Psoas muscle (tissue), 8 donors: ENCODE data around the gene FOXF1. TPM values are rescaled to one million over a fixed set of nuclear protein-coding genes. Genes with fewer than 3 reads are reported as not detected.

Experiments used
- ATAC-seq, 4 donors: fragments of 200-7000 bp; cut with Tn5 transposase; one replicate each; pipeline ENCODE4 v1.9.1; 2020; ENCODE audit warnings: moderate library complexity in 3 of 4, mild to moderate bottlenecking in 2 of 4
- DNase-seq, 2 donors: peaks; one replicate each; pipeline ENCODE4 v3.0.0-alpha.2; 2020
- H3K27ac ChIP-seq: fragments of 200-600 bp; one replicate; pipeline ENCODE4 v1.8.0; 2022
- H3K27me3 ChIP-seq, 3 donors: fragments of 200-600 bp in 1 of 3; one replicate each; pipeline versions ENCODE4 v1.6.1 to v1.8.0; 2013 to 2022; ENCODE audit warnings: low read length in 2 of 3, mild to moderate bottlenecking in 2 of 3, moderate library complexity in 1 of 3; ENCODE audit not compliant: insufficient read depth in 3 of 3
- H3K36me3 ChIP-seq, 2 donors: fragments of 200-600 bp in 1 of 2; one replicate each; pipeline versions ENCODE4 v1.6.1 to v1.8.0; 2013 to 2022; ENCODE audit warnings: low read depth in 1 of 2, mild to moderate bottlenecking in 1 of 2, moderate library complexity in 1 of 2; ENCODE audit not compliant: insufficient read depth in 1 of 2
- H3K4me1 ChIP-seq: fragments of 200-600 bp; one replicate; pipeline ENCODE4 v1.8.0; 2022
- H3K4me3 ChIP-seq: fragments of 200-600 bp; one replicate; pipeline ENCODE4 v1.8.0; 2022; ENCODE audit warnings: mild to moderate bottlenecking
- H3K9me3 ChIP-seq: fragments of 200-600 bp; one replicate; pipeline ENCODE4 v1.8.0; 2022
- WGBS, 3 donors: extraction: QIAGEN DNeasy Blood & Tissue Kit; methylation state at CpG; one replicate each; pipeline versions ENCODE4 v1.1.6 to v1.1.7; 2013; 5-methylcytosine and 5-hydroxymethylcytosine counted together
- intact Hi-C, 2 donors: fragments of 100-400 bp; cut with DNase I; formaldehyde crosslinking; loops; one replicate each; pipeline versions ENCODE4 v1.11.0 to v1.14.2; 2022
- polyA plus RNA-seq, 3 donors: library from polyadenylated mRNA; stranded (reverse); fragments of 200-250 nt; gene quantifications; one replicate each; pipeline ENCODE4 v1.2.3, GENCODE V29; 2013
- total RNA-seq, 4 donors: library from RNA; stranded (reverse); fragmentation: NEBNext Ultra II Directional in 2 of 4; extraction: Animal tissue kit (Norgen Biotek cat#: 25700) in 2 of 4; gene quantifications; one replicate each; pipeline versions ENCODE4 v1.2.1 to v1.2.4, GENCODE V29; 2021 to 2023
- TF ChIP-seq, protein P1 (sequence below): fragments of 200-600 bp; IDR thresholded peaks from one replicate; pipeline ENCODE4 v1.8.0; 2022; ENCODE audit warnings: antibody characterized with exemption
- donor health status: healthy with polysubstance abuse.
- donor health status: DM: no; HTN: no; CAD: no; lungs with moderate emphysema.
- donor health status: Bipolar disorder and iron deficiency.
- donor health status: healthy.
- donor health status: DM: yes; HTN: yes; CAD: no.
- donor health status: DM: no; HTN: no; CAD: no.
- donor health status: DM: no; HTN: no; CAD: no.
- donor health status: DM: yes; HTN: yes; CAD: no.

Gene FOXF1
- total and polyA plus RNA-seq, 7 donors, result 0.01 to 0.12 (median 0.03) TPM; not detected in 2

DNA sequence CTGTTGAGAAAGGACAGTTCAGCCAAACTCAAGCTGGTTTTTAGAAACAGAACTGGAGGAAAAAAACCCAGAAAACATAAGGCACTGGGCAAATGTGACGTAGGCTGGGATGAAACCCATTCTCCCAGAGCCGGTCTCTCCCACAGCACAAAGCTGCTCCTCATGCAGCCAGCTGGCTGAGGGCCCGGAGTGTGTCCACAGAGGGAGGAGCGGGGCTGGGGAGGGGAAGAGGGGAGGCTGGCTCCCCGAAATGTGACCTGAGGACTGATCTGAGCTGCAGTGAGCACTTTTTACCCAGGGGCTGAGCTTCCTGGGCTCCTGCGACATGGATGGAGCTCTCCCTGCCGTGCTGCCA is 20.8 kb downstream of the FOXF1 start:
- Histone ChIP-seq H3K36me3 (peaks cover 0 to 37% of the 10 kb centered on the region in 2 donors), H3K9me3 (no peaks in the 10 kb centered on the region), H3K4me3 (no peak overlapping the region), H3K27me3 (no peaks in the 10 kb centered on the region), H3K4me1 (no peaks in the 10 kb centered on the region), H3K27ac (no peak overlapping the region)
- DNase-seq, result peak in 1 of 2 donors; percentile 55
- ATAC-seq, result no peak
- TF ChIP-seq, protein P1, sequence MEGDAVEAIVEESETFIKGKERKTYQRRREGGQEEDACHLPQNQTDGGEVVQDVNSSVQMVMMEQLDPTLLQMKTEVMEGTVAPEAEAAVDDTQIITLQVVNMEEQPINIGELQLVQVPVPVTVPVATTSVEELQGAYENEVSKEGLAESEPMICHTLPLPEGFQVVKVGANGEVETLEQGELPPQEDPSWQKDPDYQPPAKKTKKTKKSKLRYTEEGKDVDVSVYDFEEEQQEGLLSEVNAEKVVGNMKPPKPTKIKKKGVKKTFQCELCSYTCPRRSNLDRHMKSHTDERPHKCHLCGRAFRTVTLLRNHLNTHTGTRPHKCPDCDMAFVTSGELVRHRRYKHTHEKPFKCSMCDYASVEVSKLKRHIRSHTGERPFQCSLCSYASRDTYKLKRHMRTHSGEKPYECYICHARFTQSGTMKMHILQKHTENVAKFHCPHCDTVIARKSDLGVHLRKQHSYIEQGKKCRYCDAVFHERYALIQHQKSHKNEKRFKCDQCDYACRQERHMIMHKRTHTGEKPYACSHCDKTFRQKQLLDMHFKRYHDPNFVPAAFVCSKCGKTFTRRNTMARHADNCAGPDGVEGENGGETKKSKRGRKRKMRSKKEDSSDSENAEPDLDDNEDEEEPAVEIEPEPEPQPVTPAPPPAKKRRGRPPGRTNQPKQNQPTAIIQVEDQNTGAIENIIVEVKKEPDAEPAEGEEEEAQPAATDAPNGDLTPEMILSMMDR, result no peak
- WGBS, 3 donors, result 66 to 82% (median 80%) methylated on average over 6 to 7 of the region's 7 CpGs
- intact Hi-C loops, result no loop called here

DNA sequence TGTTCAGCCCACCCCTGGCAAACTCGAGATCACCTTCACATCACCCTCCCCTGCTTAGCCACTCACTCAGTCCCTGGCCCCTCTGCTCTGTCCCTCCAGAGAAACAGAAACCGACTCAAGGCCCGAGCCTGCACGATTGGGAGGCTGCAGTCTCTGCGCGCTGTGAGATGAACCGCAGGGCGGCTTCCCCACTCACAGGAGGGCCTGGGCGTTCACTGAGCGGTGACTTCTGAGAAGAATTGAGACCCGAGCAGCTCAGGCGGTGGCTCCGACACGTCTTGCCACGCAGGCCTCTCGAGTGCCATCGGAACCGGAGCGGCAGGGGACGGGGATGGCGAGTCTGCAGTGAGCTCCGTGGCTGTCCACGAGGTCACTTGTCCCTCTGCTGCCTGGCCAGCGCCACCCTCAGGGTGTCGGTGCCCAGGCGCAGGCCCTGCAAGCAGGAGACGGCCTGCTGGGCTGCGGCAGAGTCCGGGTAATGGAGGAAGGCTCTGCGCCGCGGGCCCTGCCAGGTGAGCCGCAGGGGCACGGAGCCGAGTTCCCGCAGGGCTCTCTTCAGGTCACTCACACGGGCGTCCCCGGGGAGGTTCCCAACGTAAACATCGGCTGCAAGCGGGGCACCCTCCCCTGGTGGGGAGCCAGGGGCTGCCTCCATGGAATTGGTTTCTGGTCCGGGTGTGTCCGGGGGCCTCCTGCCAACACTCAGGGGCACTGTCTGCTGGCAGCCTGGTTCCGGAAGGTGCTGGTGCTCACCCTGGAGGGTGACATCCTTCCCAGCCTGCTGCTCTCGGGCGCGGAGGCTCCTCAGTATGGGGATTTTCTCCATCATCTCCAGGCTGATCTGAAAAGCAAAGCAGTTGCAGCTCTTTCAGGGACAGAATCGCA is 21.6 kb downstream of the FOXF1 start:
- no peaks in the 10 kb centered on the region for H3K4me1 ChIP-seq
- no peak for ATAC-seq

DNA sequence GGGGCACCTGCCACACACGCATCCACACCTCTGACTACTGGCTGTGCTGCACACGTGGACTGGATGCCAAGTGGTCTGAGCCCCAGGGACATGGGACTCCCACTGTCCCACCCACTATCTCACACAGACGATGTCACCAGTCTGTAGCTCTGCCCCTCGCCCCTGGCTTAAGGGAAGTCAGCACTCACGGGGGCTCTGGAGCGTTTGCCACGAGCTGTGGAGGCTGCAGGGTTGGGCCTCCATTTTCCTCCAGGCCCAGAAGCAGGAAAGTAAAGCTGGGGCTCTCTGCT is 22.1 kb downstream of the FOXF1 start:
- no peaks in the 10 kb centered on the region for H3K4me1 ChIP-seq
- 91 to 97% (median 97%) methylated on average over 7 of the region's 7 CpGs for WGBS, 3 donors
- no peaks in the 10 kb centered on the region for H3K27me3 ChIP-seq
- no peak overlapping the region for H3K27ac ChIP-seq
- H3K36me3 ChIP-seq, result peaks cover 0 to 50% of the 10 kb centered on the region in 2 donors
- H3K4me3 ChIP-seq, result no peak overlapping the region
- DNase-seq (no peak), ATAC-seq (no peak)
- H3K9me3 ChIP-seq, result no peaks in the 10 kb centered on the region
- intact Hi-C loops, result no loop called here
- TF ChIP-seq, protein P1, result no peak

More for the DNA sequence above, 21.6 kb downstream of the FOXF1 start:
- H3K27ac ChIP-seq, result no peak overlapping the region
- no peak overlapping the region for H3K4me3 ChIP-seq
- intact Hi-C loops, result no loop called here
- DNase-seq, result peak in 1 of 2 donors; percentile 35
- H3K36me3 ChIP-seq, result peaks cover 0 to 45% of the 10 kb centered on the region in 2 donors
- H3K9me3 ChIP-seq, result no peaks in the 10 kb centered on the region
- TF ChIP-seq, protein P1, result no peak
- no peaks in the 10 kb centered on the region for H3K27me3 ChIP-seq
- WGBS, 3 donors, result 93 to 97% (median 96%) methylated on average over 48 to 49 of the region's 49 CpGs

DNA sequence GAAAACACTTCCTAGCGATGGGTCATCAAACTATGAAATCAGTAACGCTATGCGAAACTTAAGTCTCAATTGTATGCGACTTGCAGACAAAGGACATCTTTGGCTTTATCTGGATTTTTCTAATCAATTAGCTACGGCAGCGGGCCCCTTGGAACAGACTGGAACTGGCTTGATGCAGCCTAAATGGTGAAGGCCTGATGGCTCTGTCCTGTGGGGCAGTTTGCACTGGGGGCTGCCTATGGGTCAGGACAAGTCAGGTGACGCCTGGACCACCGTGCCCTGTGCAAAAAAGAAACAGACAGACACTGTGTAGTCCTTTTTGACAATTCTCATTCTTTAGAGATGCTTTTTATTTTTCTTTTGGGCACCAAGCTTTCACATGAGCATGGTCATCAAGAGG is 22.7 kb downstream of the FOXF1 start:
- peaks cover 0 to 56% of the 10 kb centered on the region in 2 donors for H3K36me3 ChIP-seq
- DNase-seq, result no peak
- H3K27me3 ChIP-seq, result no peaks in the 10 kb centered on the region
- 91 to 96% (median 93%) methylated on average over 8 of the region's 8 CpGs for WGBS, 3 donors
- no peaks in the 10 kb centered on the region for H3K4me1 ChIP-seq
- TF ChIP-seq, protein P1, result no peak
- intact Hi-C loops, result no loop called here
- H3K27ac ChIP-seq, result no peak overlapping the region
- no peaks in the 10 kb centered on the region for H3K9me3 ChIP-seq
- H3K4me3 ChIP-seq, result no peak overlapping the region
- no peak for ATAC-seq
